HepG2 (cell line): ENCODE data around the gene PPP1CC.

Experiments used
- ZNF205 ChIP-seq: IDR thresholded peaks from 2 replicates; pipeline ENCODE4 v1.6.1; 2018; ENCODE audit warnings: missing biosample characterization, missing genetic modification reagents
- ZNF780A ChIP-seq: sonication (generic); formaldehyde crosslinking; IDR thresholded peaks from 2 replicates; pipeline ENCODE4 v1.8.0; 2022; ENCODE audit warnings: mild to moderate bottlenecking, missing genetic modification reagents, moderate library complexity

GRCh38 chr12:110745542-110746284 lies 3.0 kb upstream of the PPP1CC start:
- TF ChIP-seq ZNF780A (CRISPR knock-in tag) = no peak
- no peak for TF ChIP-seq ZNF205 (CRISPR knock-in tag)
